ENCODE measurements around the gene TECPR1.

Gene TECPR1

DNA sequence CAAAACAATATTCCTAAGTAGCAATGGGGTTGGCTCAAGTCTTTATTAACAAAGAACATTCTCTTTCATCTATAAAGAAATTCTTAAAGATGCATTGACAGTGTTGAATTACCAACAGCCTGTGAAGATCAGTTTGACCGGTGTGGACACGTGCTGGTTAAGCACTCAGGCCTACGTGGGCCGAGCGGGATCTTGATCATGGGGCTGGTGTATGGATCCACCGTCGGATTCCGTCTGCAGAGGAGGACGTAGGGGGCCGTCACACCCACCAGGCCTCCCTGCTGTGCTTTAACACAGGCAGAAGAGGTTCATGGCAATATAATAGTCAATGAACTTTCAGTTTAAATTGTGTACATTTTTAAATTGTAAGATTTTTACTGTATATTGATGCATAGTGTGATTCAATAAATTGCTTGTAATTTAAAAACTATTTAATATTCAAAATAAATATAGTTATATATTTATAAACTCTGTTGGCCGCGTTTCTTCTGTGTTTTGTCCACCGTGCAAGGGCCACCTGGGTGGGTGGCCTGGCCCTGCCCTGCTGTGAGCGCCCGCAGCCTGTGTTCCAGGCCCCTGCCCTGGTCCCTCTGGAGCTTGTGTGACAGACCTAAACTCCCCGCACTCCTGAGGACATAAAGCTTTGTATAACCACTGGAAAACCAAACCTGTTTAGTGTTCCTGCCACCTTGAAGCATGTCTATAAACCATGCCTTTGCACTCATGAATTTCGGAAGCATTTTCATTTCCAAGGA, 42.7 kb downstream of the TECPR1 start:
- Histone ChIP-seq H2AFZ (ENCODE audit: low read depth, low read length, severe bottlenecking) (no peak overlapping the region), H4K20me1 (ENCODE audit: low read depth, low read length) (no peaks in the 10 kb centered on the region), H3K27ac (ENCODE audit: low read depth, low read length) (no peak overlapping the region), H3K36me3 (ENCODE audit: low read length) (no peaks in the 10 kb centered on the region), H3K9me3 (ENCODE audit: insufficient read depth, low read length) (no peaks in the 10 kb centered on the region), H3K4me3 (ENCODE audit: insufficient read depth, low read length, poor library complexity, severe bottlenecking) (no peak overlapping the region), H3F3A (ENCODE audit: insufficient read depth) (peaks cover 14% of the 10 kb centered on the region; the same call in 1 of the 2 replicates), H3K9me2 (replicated peaks; ENCODE audit: insufficient read depth, low read length) (no peaks in the 10 kb centered on the region), H3K9ac (ENCODE audit: low read length) (no peak overlapping the region), H3K4me2 (ENCODE audit: low read depth, low read length, poor library complexity, severe bottlenecking) (no peak overlapping the region), H3K79me2 (ENCODE audit: insufficient read depth, low read length) (no peaks in the 10 kb centered on the region), H3K27me3 (ENCODE audit: low read length) (no peaks in the 10 kb centered on the region)
- TF ChIP-seq EZH2phosphoT487 (conservative IDR thresholded peaks at IDR 0.05; ENCODE audit: low read length) (no peak), CTCF (IDR thresholded peaks at IDR 0.05; ENCODE audit: insufficient read depth, low read length, poor library complexity, severe bottlenecking) (no peak)

DNA sequence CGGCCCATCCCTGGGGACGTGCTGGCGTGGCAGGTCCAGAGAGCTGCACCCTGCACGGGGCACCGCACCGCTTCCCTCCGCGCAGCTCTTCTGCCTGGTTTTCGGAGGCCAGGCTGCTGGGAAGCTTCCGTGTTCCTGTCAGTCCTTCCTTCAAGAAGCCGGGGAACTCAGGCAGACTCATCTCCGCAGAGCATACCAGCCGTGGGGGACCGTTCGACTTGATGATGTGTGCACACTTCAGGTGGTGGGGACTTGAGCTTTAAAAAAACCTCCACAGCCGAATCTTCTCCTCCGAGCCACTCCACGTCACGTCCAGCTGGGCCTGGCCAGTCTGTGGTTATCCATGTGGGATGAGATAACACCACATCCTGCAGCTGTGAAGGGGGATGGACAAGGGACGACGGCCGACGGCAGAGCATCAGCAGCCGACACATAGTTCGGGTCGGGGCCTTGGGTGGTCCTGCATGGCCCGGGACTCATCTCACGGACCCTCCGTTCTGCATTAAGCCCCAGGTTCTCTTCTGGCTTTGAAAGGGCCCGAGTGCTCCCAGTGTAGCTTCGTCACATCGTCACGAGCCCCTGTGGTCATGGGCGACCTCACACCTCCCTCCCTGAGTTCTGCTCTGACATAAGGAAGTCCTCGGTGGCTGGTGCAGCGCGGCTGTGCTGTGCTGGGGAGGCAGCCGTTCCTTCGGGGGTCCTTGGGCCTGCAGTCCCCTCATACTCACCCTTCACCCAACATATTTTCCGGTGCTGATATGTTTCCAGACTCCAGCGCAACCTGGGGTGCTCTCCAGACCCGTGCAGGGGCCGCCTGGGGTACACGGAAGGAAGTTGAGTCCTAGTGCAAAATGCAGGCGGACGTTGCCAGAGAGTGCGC, 45.3 kb downstream of the TECPR1 start:
- no peak overlapping the region for H3K27ac ChIP-seq (ENCODE audit: low read depth, low read length)
- H2AFZ ChIP-seq (ENCODE audit: low read depth, low read length, severe bottlenecking): no peak overlapping the region
- no peaks in the 10 kb centered on the region for H3K27me3 ChIP-seq (ENCODE audit: low read length)
- no peaks in the 10 kb centered on the region for H3K79me2 ChIP-seq (ENCODE audit: insufficient read depth, low read length)
- peaks cover 17% of the 10 kb centered on the region for H3F3A ChIP-seq (ENCODE audit: insufficient read depth)
- no peak overlapping the region for H3K4me3 ChIP-seq (ENCODE audit: insufficient read depth, low read length, poor library complexity, severe bottlenecking)
- TF ChIP-seq EZH2phosphoT487 (conservative IDR thresholded peaks at IDR 0.05; ENCODE audit: low read length): no peak
- TF ChIP-seq CTCF (IDR thresholded peaks at IDR 0.05; ENCODE audit: insufficient read depth, low read length, poor library complexity, severe bottlenecking): no peak
- H3K9me3 ChIP-seq (ENCODE audit: insufficient read depth, low read length): no peaks in the 10 kb centered on the region
- H3K36me3 ChIP-seq (ENCODE audit: low read length): no peaks in the 10 kb centered on the region
- no peaks in the 10 kb centered on the region for H3K9me2 ChIP-seq (replicated peaks; ENCODE audit: insufficient read depth, low read length)
- peaks cover 13% of the 10 kb centered on the region for H4K20me1 ChIP-seq (ENCODE audit: low read depth, low read length)
- no peak overlapping the region for H3K9ac ChIP-seq (ENCODE audit: low read length)
- no peak overlapping the region for H3K4me2 ChIP-seq (ENCODE audit: low read depth, low read length, poor library complexity, severe bottlenecking)

GRCh38 chr7:98205162-98205845, 46.7 kb downstream of the TECPR1 start:
- H3K27ac ChIP-seq (ENCODE audit: low read depth, low read length): no peak overlapping the region
- H2AFZ ChIP-seq (ENCODE audit: low read depth, low read length, severe bottlenecking): no peak overlapping the region
- H3K4me3 ChIP-seq (ENCODE audit: insufficient read depth, low read length, poor library complexity, severe bottlenecking): no peak overlapping the region
- H4K20me1 ChIP-seq (ENCODE audit: low read depth, low read length): peaks cover 25% of the 10 kb centered on the region
- no peaks in the 10 kb centered on the region for H3K9me2 ChIP-seq (replicated peaks; ENCODE audit: insufficient read depth, low read length)
- peaks cover 27% of the 10 kb centered on the region for H3F3A ChIP-seq (ENCODE audit: insufficient read depth)
- no peak overlapping the region for H3K9ac ChIP-seq (ENCODE audit: low read length)
- no peak for TF ChIP-seq EZH2phosphoT487 (conservative IDR thresholded peaks at IDR 0.05; ENCODE audit: low read length)
- no peak for TF ChIP-seq CTCF (IDR thresholded peaks at IDR 0.05; ENCODE audit: insufficient read depth, low read length, poor library complexity, severe bottlenecking)
- H3K79me2 ChIP-seq (ENCODE audit: insufficient read depth, low read length): no peaks in the 10 kb centered on the region
- no peaks in the 10 kb centered on the region for H3K27me3 ChIP-seq (ENCODE audit: low read length)
- no peaks in the 10 kb centered on the region for H3K36me3 ChIP-seq (ENCODE audit: low read length)
- no peak overlapping the region for H3K4me2 ChIP-seq (ENCODE audit: low read depth, low read length, poor library complexity, severe bottlenecking)
- H3K9me3 ChIP-seq (ENCODE audit: insufficient read depth, low read length): no peaks in the 10 kb centered on the region

All from SU-DHL-6 (cell line).